CD4-positive, alpha-beta T cell treated with Interleukin-2 at 100 ng/mL for 4 hours (primary cell): ENCODE data around the gene ARF1.
"Not testable (repeated sequence)": the region's sequence is repeated elsewhere in the genome, so short reads cannot be mapped to it uniquely, and the experiment has no call there.

ENCODE experiments used
- DNase-seq: peaks from one replicate; pipeline ENCODE4 v3.0.0-alpha.2; 2020; ENCODE audit warnings: low spot score

ARF1 gene

DNA sequence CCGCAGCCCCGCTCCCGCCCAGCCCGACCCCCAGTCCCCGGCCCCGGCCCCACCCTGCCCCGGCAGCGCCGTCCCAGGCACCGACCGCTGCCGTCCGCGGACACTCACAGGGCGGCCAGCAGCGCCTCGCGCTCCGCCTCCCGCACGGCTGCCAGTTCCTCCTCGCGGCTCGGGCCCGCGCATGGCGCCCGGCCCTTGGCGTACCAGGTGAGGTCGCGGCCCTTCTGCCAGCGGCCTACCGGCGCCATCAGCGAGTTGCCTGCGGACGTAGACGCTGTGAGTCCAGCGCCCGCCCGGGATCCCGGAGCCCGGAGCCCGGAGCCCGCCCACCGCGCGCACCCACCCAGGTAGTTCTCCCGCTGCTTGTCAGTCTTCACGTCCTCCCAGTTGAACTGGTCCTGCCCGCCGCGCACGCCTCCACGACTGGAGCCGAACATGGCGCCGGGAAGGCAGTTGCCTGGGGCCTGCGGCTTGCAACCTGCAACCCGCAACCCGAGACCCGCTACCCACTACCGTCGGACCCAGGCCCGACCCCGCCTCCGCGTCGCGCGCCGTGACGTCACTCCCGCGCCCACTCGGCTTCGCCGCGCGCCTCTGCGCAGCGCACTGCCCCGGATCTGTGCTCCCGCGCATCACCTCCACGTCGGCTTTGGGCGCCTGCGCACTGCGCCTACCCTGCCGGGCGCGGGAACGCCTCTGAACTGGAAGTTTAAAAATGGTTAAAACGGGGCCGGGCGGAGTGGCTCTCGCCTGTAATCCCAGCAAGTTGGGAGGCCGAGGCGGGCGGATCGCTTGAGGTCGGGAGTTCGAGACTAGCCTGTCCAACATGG, 20.5 kb downstream of the ARF1 start, which contains the start of gene C1orf35:
Gene C1orf35, minus strand, starts transcription at position 535 of the 830 bp plus-strand sequence. Its CDS starts 98 bp downstream, at position 437.
- DNase-seq = peak; percentile 93

GRCh38 chr1:228104526-228105269, 22.2 kb downstream of the ARF1 start:
- DNase-seq = no peak

GRCh38 chr1:228105270-228105995, 22.9 kb downstream of the ARF1 start:
- no peak for DNase-seq

DNA sequence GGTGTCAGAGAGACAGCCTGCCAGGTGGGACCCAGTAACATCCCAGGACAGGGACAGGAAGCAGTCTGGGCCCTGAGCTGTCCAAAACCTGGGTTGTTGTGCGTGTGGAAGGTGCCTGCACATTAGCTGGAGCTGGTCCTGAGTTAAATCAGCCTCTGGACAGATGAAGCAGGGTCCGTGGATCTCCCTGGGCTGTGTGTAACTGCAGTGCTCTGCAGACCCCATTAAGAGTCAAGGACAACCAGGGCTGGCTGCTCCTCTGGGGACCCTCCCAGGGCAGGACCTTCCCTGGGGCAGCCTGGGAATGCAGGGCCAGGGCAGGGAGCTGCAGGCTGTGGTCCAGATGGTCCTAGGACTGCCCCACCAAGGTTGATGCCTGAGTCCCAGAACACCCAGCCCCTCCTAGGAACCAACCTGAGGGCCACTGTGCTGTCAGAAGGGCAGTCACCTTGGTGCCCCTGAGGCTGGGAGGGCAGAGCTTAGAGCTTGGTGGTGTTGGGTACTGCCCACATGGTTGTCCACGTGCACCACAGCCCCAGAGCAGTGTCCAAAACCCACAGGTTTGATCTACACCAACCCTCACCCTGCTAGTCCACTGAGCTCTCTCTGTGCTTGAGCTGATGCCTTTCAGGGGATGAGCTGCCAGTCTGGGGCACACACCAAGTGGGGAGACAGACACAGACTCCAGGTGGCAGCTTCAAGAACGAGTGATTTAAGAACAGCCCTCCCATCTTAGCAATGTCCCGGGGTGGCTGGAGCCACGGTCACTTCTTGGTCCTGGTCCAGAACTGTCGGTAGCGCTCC, 23.7 kb downstream of the ARF1 start:
- DNase-seq = no peak

DNA sequence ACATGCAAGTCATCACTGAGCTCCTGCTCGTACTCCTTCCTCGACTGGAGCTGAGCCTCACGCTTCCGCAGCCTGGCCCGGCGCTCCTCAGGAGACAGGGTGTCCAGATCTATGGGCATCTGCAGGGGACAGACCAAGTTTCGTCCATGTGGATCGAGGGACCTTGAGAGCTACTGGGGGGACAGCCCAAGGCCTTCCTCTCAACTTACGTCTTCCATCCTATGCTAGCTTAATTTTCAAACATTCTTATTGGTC, 24.2 kb downstream of the ARF1 start:
- no peak for DNase-seq

- no peak for DNase-seq
These were observed 25.1 kb downstream of the ARF1 start for GRCh38 chr1:228107636-228108035.

DNA sequence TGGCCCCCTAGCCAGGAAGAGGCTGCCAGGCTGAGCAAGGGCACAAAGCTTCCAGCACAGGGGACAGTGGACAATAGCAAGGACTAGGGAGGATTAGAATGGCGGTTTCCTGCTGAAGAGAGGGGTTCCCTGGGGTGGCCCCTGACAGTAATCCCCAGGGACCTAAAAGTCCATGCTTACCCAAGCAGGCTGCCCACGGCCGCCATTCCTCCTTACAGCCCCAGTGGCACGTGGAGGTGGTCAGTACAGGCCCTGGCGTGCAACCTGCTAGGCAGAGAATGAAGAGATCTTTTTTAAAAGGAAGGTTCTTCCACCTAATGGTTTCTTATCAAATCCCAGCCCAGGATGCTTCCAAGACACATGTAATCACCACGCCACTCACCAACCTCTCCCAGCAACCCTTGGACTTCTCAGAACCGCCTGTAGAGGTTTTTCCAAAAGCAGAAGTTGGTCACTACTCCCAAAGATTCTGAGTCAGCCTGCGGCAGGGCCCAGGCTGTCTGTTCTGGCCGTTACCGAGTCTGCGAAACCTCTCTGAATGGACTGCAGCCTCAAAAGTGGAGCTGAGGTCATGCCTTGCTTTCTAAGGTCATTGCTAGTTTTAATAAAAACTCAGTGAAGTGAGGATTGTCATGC, 25.7 kb downstream of the ARF1 start:
- no peak for DNase-seq

GRCh38 chr1:228108742-228109072, 26.2 kb downstream of the ARF1 start:
- no peak for DNase-seq

DNA sequence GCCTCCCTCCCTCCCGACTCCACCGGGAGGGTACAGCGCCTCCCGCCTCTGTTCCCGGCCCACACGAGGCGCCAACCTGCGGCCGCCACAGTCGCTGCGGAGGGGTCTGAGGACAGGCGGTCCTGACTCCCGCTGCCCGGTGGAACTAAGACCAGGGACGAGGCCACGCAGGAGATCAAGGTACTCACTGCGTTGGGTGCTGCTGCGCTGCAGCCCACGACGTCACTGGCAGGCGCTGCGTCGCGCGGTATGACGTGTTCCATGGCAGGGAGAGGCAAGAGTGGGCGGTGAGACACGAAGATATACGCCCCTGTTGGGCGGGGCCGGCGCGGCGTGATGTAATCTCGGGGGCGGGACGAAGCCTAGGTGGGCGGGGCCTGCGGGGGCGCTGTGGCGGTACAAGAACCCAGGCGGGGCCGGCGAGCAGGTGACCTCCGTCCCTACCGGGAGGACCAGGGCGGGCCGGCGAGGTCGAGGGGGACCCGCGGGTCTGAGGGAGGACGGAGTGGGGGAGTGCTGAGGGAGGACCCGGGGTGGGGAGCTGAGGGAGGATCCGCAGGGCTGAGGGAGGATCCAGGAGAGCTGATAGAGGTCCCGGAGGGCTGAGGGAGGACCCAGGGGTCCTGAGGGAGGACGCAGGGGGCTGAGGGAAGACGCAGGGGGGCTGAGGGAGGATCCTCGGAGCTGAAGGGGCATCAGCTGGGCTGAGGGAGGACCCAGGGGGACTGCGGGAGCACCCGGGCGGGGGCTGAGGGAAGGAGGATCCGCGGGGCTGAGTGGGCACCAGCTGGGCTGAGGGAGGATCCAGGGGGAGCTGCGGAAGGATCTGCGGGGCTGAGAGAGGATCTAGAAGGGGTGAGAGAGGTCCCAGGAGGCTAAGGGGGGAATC, 26.8 kb downstream of the ARF1 start, which contains the start of gene MRPL55:
Gene MRPL55, minus strand, starts transcription at position 227 of the 889 bp plus-strand sequence. CDS start 1,039 bp downstream, outside the sequence.
- DNase-seq = peak; percentile 98

GRCh38 chr1:228109962-228110488, 27.5 kb downstream of the ARF1 start:
- no peak for DNase-seq

- no peak for DNase-seq
These were observed 28.0 kb downstream of the ARF1 start for GRCh38 chr1:228110556-228110955.

GRCh38 chr1:228111315-228111714, 28.8 kb downstream of the ARF1 start:
- not testable (repeated sequence) for DNase-seq

GRCh38 chr1:228112167-228112566, 29.7 kb downstream of the ARF1 start:
- no peak for DNase-seq

DNA sequence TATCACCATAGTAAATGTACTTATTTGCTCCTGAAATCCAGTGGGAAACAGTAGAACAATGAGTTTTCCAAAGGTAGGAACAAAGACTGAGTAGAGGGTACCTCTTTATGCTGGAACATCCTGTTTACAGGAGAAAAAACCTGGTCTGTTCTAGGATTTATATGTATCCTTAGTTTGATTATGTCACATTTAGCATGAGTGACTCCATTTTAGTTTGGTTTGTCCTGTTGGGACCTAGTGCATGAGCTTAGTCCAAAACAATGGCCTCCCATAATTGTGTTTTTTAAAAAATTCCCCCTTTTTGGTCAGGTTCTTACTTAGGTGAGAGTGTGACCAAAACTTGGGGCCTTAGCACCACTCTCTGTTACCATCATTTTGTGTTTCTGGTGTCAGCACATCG, 30.1 kb downstream of the ARF1 start:
- no peak for DNase-seq

- DNase-seq = no peak
These were observed 32.3 kb downstream of the ARF1 start for GRCh38 chr1:228114827-228115226.

GRCh38 chr1:228117335-228117734, 34.8 kb downstream of the ARF1 start:
- DNase-seq = no peak

DNA sequence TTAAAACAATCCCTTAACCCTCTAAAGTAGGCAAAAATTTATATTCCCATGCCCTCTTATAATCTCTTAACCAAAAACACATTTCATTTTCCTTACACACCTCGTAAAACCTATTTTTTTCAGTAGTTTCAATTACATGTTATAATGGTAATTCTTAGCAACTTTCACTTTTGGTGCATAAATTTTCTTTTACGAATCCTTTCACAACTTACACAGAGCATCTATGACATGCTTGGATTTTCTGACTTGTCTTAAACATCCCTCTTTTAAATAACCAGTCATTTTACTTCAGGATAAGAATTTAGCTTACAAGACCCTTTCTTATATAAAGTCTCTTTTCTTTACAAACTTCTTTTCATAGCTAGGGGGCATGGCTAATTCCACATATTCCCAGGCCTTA, 35.5 kb downstream of the ARF1 start:
- no peak for DNase-seq

- DNase-seq = no peak
These were observed 37.8 kb downstream of the ARF1 start for GRCh38 chr1:228120351-228120750.

GRCh38 chr1:228120857-228121489, 38.5 kb downstream of the ARF1 start:
- no peak for DNase-seq
